Right forelimb (tissue), 1 donor: ENCODE data around the gene CSNK1G3.

Experiments
- DNase-seq: peaks from one replicate; pipeline ENCODE4 v3.0.0-alpha.2; 2018

The CSNK1G3 gene

GRCh38 chr5:123514615-123515355 is 2.8 kb downstream of the CSNK1G3 start:
- DNase-seq: no peak

- DNase-seq: no peak
Observed at GRCh38 chr5:123515904-123516303, 3.9 kb downstream of the CSNK1G3 start.

DNA sequence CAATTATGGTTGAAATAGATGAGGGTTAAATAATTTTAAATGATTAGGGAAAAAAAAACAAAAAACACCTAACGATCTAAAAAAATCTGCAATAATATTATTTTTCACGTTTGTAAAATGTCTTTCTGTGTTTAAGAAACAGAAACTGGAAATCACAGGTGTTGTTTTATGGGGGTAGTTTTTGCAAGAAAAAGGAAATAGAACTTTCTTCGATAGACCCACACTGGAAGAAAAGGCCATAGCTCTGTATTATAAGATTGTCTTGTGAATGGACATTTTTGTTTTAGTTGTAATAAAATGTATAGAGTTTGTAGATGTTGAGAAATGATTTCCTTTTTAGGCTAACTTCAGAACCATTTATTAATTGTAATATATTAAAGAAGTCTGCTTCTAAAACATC is 5.5 kb downstream of the CSNK1G3 start:
- DNase-seq: no peak

DNA sequence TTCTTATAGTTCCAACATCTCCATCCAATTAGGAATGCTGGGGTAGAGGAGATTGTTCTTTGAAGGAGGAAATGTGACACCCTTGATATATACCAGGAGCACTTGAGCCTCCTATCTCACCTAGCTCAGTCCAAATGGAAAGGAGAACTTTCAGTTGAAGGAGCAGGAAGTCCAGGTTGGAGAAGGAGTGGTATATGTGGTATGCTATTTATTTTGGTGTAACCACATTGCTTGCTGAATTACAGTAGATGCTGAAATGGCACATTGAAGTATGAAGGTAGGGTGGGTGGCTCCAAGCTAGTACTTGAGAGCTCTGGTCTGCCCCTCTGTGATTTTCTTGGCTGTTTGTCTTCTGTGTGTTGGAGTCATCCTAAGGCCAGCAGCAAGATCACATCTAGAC is 6.1 kb downstream of the CSNK1G3 start:
- no peak for DNase-seq

GRCh38 chr5:123520677-123521247 is 8.8 kb downstream of the CSNK1G3 start:
- DNase-seq: no peak

GRCh38 chr5:123524146-123524545 is 12.2 kb downstream of the CSNK1G3 start:
- no peak for DNase-seq

DNA sequence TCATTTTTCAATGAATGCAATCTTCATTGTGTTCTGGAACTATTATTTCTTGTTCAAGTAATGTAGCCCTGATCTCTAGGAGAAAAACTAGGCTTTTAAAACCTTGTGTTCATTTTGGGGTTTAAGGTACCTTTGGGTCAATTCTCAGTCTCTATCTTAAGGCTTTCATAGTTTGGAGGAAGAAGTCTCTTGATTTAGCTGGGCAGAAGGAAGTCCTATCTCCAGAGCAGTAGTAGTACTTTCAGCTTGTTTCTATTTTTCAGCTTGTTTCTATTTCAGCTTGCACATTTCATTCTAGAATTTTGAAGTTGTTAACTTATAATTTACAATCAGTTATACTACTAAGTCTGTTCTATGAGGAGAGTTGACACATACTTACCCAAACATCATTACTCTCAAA is 15.2 kb downstream of the CSNK1G3 start:
- no peak for DNase-seq

- DNase-seq: no peak
Observed at GRCh38 chr5:123528065-123528464, 16.1 kb downstream of the CSNK1G3 start.

DNA sequence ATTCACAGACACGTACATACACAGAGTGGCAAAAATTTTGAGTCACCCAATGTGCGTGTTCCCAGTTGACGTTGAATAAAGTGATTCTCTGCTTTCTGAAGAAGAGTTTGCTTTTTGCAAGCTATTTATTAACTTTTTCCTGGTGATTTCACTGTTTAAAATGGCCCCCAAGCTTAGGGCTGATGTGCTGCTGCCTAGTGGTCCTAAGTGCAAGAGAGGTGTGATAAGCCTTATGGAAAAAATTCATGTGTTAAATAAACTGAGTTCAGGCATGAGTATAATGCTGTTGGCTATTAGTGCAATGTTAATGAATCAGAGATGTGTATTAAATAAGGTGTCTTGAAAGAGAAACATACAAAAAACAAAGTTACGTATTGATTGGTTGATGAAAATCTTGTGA is 16.9 kb downstream of the CSNK1G3 start:
- no peak for DNase-seq

DNA sequence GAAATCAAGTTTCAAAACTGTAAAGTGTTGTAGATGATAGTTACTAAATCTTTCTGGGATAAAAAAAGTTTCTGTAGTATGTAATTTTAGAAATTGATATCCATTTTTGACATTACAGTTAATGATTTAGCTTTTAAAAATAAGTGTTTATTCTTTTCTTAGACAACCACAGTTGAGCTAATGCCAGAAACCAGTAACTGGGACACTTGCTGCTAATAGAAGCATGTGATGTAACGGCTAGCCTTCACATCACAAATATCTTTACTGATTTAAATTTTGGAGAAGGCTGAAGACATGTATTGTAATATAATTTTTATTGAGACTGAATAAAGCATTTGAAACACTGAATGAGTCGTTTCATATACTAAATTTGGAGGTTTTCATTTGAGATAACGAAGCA is 18.8 kb downstream of the CSNK1G3 start:
- no peak for DNase-seq

GRCh38 chr5:123535648-123536047 is 23.7 kb downstream of the CSNK1G3 start:
- DNase-seq: no peak

- no peak for DNase-seq
Observed at GRCh38 chr5:123537256-123537655, 25.3 kb downstream of the CSNK1G3 start.

GRCh38 chr5:123537845-123538244 is 25.9 kb downstream of the CSNK1G3 start:
- DNase-seq: no peak

- DNase-seq: no peak
Observed at GRCh38 chr5:123538670-123539459, 26.9 kb downstream of the CSNK1G3 start.

DNA sequence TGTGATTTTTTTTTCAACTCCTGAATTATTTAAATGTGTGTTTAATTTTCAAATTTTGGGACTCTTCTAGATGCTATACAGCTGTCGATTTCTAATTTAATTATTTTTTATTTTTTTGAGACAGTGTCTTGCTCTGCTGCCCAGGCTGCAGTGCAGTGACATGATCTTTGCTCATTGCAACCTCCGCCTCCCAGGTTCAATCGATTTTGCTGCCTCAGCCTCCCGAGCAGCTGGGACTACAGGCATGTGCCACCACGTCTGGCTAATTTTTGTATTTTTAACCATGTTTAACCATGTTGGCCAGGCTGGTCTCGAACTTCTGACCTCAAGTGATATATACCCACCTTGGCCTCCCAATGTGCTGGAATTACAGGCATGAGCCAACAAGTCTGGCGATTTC is 28.6 kb downstream of the CSNK1G3 start:
- no peak for DNase-seq

- no peak for DNase-seq
Observed at GRCh38 chr5:123543438-123543837, 31.5 kb downstream of the CSNK1G3 start.

- DNase-seq: no peak
Observed at GRCh38 chr5:123545506-123545905, 33.5 kb downstream of the CSNK1G3 start.

GRCh38 chr5:123546657-123547056 is 34.7 kb downstream of the CSNK1G3 start:
- no peak for DNase-seq

GRCh38 chr5:123549256-123549904 is 37.4 kb downstream of the CSNK1G3 start:
- no peak for DNase-seq

- no peak for DNase-seq
Observed at GRCh38 chr5:123554601-123555000, 42.6 kb downstream of the CSNK1G3 start.

- no peak for DNase-seq
Observed at GRCh38 chr5:123557907-123558306, 45.9 kb downstream of the CSNK1G3 start.

GRCh38 chr5:123558762-123559433 is 46.9 kb downstream of the CSNK1G3 start:
- DNase-seq: no peak

DNA sequence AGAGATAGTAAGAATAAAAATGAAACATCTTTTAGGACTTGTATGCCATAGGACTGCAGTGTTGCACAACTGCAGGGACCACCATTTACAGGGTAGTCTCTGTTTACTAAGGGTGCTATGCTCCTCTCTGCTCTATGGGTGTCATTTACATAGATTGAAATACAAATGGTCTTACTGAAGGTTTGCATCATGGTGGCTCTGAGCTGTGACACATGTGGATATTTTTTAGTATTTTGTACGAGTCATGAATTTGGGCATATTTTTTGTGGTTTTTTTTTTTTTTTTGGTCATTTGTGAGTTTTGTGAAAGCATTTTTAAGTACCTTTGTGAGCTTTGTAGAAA is 47.4 kb downstream of the CSNK1G3 start:
- DNase-seq: no peak
